Measurements from ENCODE around the gene IQCH. TPM values are rescaled to one million over a fixed set of nuclear protein-coding genes. Genes with fewer than 3 reads are reported as not detected.
"Not testable (repeated sequence)": the region's sequence is repeated elsewhere in the genome, so short reads cannot be mapped to it uniquely, and the experiment has no call there.

IQCH gene
- total RNA-seq, 1 donor from 2014 or later, result 6.9 TPM

- peak; percentile 14 for DNase-seq (ENCODE audit: low read depth)
Observed at GRCh38 chr15:67358391-67358790, 103.8 kb downstream of the IQCH start.

GRCh38 chr15:67358812-67359211 lies 104.2 kb downstream of the IQCH start:
- DNase-seq (ENCODE audit: low read depth), result peak; percentile 14

GRCh38 chr15:67359431-67360079 lies 105.0 kb downstream of the IQCH start:
- no peak for DNase-seq (ENCODE audit: low read depth)

GRCh38 chr15:67361100-67361499 lies 106.5 kb downstream of the IQCH start:
- DNase-seq (ENCODE audit: low read depth), result no peak

- not testable (repeated sequence) for DNase-seq (ENCODE audit: low read depth)
Observed at GRCh38 chr15:67363712-67364111, 109.1 kb downstream of the IQCH start.

- no peak for DNase-seq (ENCODE audit: low read depth)
Observed at GRCh38 chr15:67365994-67366393, 111.4 kb downstream of the IQCH start.

GRCh38 chr15:67366904-67367303 lies 112.3 kb downstream of the IQCH start:
- no peak for DNase-seq (ENCODE audit: low read depth)

- no peak for DNase-seq (ENCODE audit: low read depth)
Observed at GRCh38 chr15:67369359-67369998, 114.9 kb downstream of the IQCH start.

GRCh38 chr15:67370206-67370954 lies 115.8 kb downstream of the IQCH start:
- no peak for DNase-seq (ENCODE audit: low read depth)

- no peak for DNase-seq (ENCODE audit: low read depth)
Observed at GRCh38 chr15:67372543-67372942, 118.0 kb downstream of the IQCH start.

GRCh38 chr15:67372986-67373675 lies 118.5 kb downstream of the IQCH start:
- no peak for DNase-seq (ENCODE audit: low read depth)

GRCh38 chr15:67373971-67374370 lies 119.4 kb downstream of the IQCH start:
- DNase-seq (ENCODE audit: low read depth), result no peak

- no peak for DNase-seq (ENCODE audit: low read depth)
Observed at GRCh38 chr15:67379530-67379929, 124.9 kb downstream of the IQCH start.

- no peak for DNase-seq (ENCODE audit: low read depth)
Observed at GRCh38 chr15:67380921-67381320, 126.3 kb downstream of the IQCH start.

GRCh38 chr15:67381416-67382045 lies 126.9 kb downstream of the IQCH start:
- DNase-seq (ENCODE audit: low read depth), result no peak

GRCh38 chr15:67382723-67383122 lies 128.1 kb downstream of the IQCH start:
- peak; percentile 17 for DNase-seq (ENCODE audit: low read depth)

GRCh38 chr15:67383899-67384298 lies 129.3 kb downstream of the IQCH start:
- no peak for DNase-seq (ENCODE audit: low read depth)

GRCh38 chr15:67384761-67385160 lies 130.2 kb downstream of the IQCH start:
- DNase-seq (ENCODE audit: low read depth), result no peak

GRCh38 chr15:67385971-67386370 lies 131.4 kb downstream of the IQCH start:
- no peak for DNase-seq (ENCODE audit: low read depth)

GRCh38 chr15:67386947-67387346 lies 132.4 kb downstream of the IQCH start:
- DNase-seq (ENCODE audit: low read depth), result no peak

- no peak for DNase-seq (ENCODE audit: low read depth)
Observed at GRCh38 chr15:67389975-67390374, 135.4 kb downstream of the IQCH start.
